IMR-90 (cell line): ENCODE measurements around the gene SLC25A38. TPM values are rescaled to one million over a fixed set of nuclear protein-coding genes. Genes with fewer than 3 reads are reported as not detected.

ENCODE experiments used
- ATAC-seq: fragments of 200-7000 bp; cut with Tn5 transposase; 2 replicates; pipeline ENCODE4 v1.9.1; 2020; ENCODE audit warnings: low read depth, mild to moderate bottlenecking, moderate library complexity
- BruUV-seq: library from RNA; stranded (reverse); fragments of 400-500 nt; replicated peaks from 2 replicates; lab custom pipeline; 2021; lab: Mats Ljungman, UMichigan
- CTCF ChIA-PET: fragments of 300-600 bp; formaldehyde crosslinking; extraction: SDS; loops from one replicate; lab custom pipeline; 2021; ENCODE audit warnings: antibody characterized with exemption; lab: Yijun Ruan, JAX
- POLR2A ChIA-PET: fragments of 300-600 bp; sonication (Branson Sonifier 250); formaldehyde crosslinking; loops from one replicate; lab custom pipeline; 2022; ENCODE audit warnings: antibody characterized with exemption; ENCODE audit not compliant: unreplicated experiment; lab: Charles Lee
- DNase-seq: peaks from one replicate; pipeline ENCODE4 v3.0.0; 2013
- H2AFZ ChIP-seq: replicated peaks from 2 replicates; pipeline ENCODE3; 2013; ENCODE audit warnings: low read length, mild to moderate bottlenecking; ENCODE audit not compliant: poor library complexity
- H2AK5ac ChIP-seq: 2 replicates; pipeline ENCODE4 v1.6.1; 2013; ENCODE audit warnings: low read depth, low read length, inconsistent platforms
- H2AK9ac ChIP-seq: replicated peaks from 2 replicates; pipeline ENCODE3; 2013; ENCODE audit warnings: mild to moderate bottlenecking, low read depth, low read length, moderate library complexity; ENCODE audit not compliant: poor library complexity
- H2BK120ac ChIP-seq: 2 replicates; pipeline ENCODE4 v1.6.1; 2013; ENCODE audit warnings: low read depth, low read length, inconsistent platforms
- H2BK15ac ChIP-seq: 3 replicates; pipeline ENCODE4 v1.6.1; 2013; ENCODE audit warnings: low read depth, low read length, inconsistent platforms
- H2BK20ac ChIP-seq: 2 replicates; pipeline ENCODE4 v1.6.1; 2013; ENCODE audit warnings: low read depth, mild to moderate bottlenecking, inconsistent platforms, low read length, moderate library complexity
- H2BK5ac ChIP-seq: 2 replicates; pipeline ENCODE4 v1.6.1; 2013; ENCODE audit warnings: mild to moderate bottlenecking, low read depth, low read length, inconsistent platforms; ENCODE audit not compliant: poor library complexity, severe bottlenecking
- H3K14ac ChIP-seq: replicated peaks from 2 replicates; pipeline ENCODE4 v1.6.1; 2013; ENCODE audit warnings: low read depth, low read length, inconsistent platforms
- H3K18ac ChIP-seq: 2 replicates; pipeline ENCODE4 v1.6.1; 2013; ENCODE audit warnings: low read depth, low read length, control low read depth
- H3K23ac ChIP-seq: 2 replicates; pipeline ENCODE4 v1.6.1; 2013; ENCODE audit warnings: low read depth, low read length, inconsistent platforms
- H3K27ac ChIP-seq: 2 replicates; pipeline ENCODE4 v1.5.1; 2013; ENCODE audit warnings: mild to moderate bottlenecking, control low read depth, low read length; ENCODE audit not compliant: insufficient read depth
- H3K27me3 ChIP-seq: 2 replicates; pipeline ENCODE4 v1.6.1; 2013; ENCODE audit warnings: low read length; ENCODE audit not compliant: control insufficient read depth, insufficient read depth
- H3K36me3 ChIP-seq: 2 replicates; pipeline ENCODE4 v1.6.1; 2013; ENCODE audit warnings: low read length, mixed read lengths; ENCODE audit not compliant: control insufficient read depth, insufficient read depth
- H3K4ac ChIP-seq: 2 replicates; pipeline ENCODE4 v1.6.1; 2013; ENCODE audit warnings: low read depth, low read length, inconsistent platforms
- H3K4me1 ChIP-seq: 2 replicates; pipeline ENCODE4 v1.6.1; 2013; ENCODE audit warnings: low read length, mixed read lengths; ENCODE audit not compliant: control insufficient read depth, insufficient read depth
- H3K4me2 ChIP-seq: 2 replicates; pipeline ENCODE4 v1.6.1; 2013; ENCODE audit warnings: low read depth, mild to moderate bottlenecking, control low read depth, low read length, moderate library complexity
- H3K4me3 ChIP-seq: 2 replicates; pipeline ENCODE4 v1.5.1; 2013; ENCODE audit warnings: low read depth, mild to moderate bottlenecking, control low read depth, low read length, moderate library complexity; ENCODE audit not compliant: insufficient read depth
- H3K56ac ChIP-seq: 2 replicates; pipeline ENCODE4 v1.6.1; 2013; ENCODE audit warnings: low read length, inconsistent platforms; ENCODE audit not compliant: insufficient read depth; ENCODE audit errors: extremely low read depth
- H3K79me1 ChIP-seq, 2 experiments: 2 replicates each; pipeline ENCODE4 v1.6.1; 2013; ENCODE audit warnings: low read length in 2 of 2, inconsistent platforms in 1 of 2, low read depth in 1 of 2
- H3K9ac ChIP-seq: 2 replicates; pipeline ENCODE4 v1.6.1; 2013; ENCODE audit warnings: low read depth, low read length, control low read depth
- H3K9me1 ChIP-seq: 2 replicates; pipeline ENCODE4 v1.6.1; 2013; ENCODE audit warnings: low read length, inconsistent platforms; ENCODE audit not compliant: insufficient read depth
- H3K9me3 ChIP-seq: 2 replicates; pipeline ENCODE4 v1.6.1; 2013; ENCODE audit warnings: low read length; ENCODE audit not compliant: control insufficient read depth, insufficient read depth
- H4K20me1 ChIP-seq: 2 replicates; pipeline ENCODE4 v1.6.1; 2013; ENCODE audit warnings: low read length, inconsistent platforms; ENCODE audit not compliant: insufficient read depth
- H4K5ac ChIP-seq: 2 replicates; pipeline ENCODE4 v1.6.1; 2013; ENCODE audit warnings: mild to moderate bottlenecking, low read depth, low read length, control low read depth
- H4K8ac ChIP-seq, 2 experiments: 2 replicates each; pipeline ENCODE4 v1.6.1; 2013; ENCODE audit warnings: low read depth in 2 of 2, low read length in 2 of 2, control low read depth in 1 of 2, inconsistent platforms in 1 of 2
- H4K91ac ChIP-seq: 2 replicates; pipeline ENCODE4 v1.6.1; 2013; ENCODE audit warnings: low read depth, low read length, inconsistent platforms; ENCODE audit not compliant: insufficient read depth
- CEBPB ChIP-seq: IDR thresholded peaks from 2 replicates; pipeline ENCODE4 v1.6.1; 2012; ENCODE audit warnings: low read depth, low read length, improper control_type of control experiment
- MAZ ChIP-seq: IDR thresholded peaks from 2 replicates; pipeline ENCODE4 v1.6.1; 2012; ENCODE audit warnings: low read depth, mild to moderate bottlenecking, low read length, improper control_type of control experiment, moderate library complexity, borderline replicate concordance
- MXI1 ChIP-seq: IDR thresholded peaks from 2 replicates; pipeline ENCODE4 v1.6.1; 2012; ENCODE audit warnings: low read depth, mild to moderate bottlenecking, low read length, moderate library complexity, borderline replicate concordance
- NFE2L2 ChIP-seq: fragments of 150-350 bp; IDR thresholded peaks from 2 replicates; pipeline ENCODE4 v1.6.1; 2016; ENCODE audit warnings: low read depth, mild to moderate bottlenecking, low read length
- WGBS, 2 experiments: methylation state at CpG; one replicate each; pipeline versions ENCODE4 v1.1.5 to v1.1.7; 2013; ENCODE audit warnings: missing lambda C conversion rate in 2 of 2; ENCODE audit not compliant: insufficient read length in 1 of 2; ENCODE audit errors: extremely low coverage in 2 of 2; 5-methylcytosine and 5-hydroxymethylcytosine counted together
- dilution Hi-C: fragments of 300-500 bp; cut with HindIII; formaldehyde crosslinking; loops from one replicate; pipeline ENCODE4 v1.14.3; 2018; ENCODE audit warnings: low sequenced_read_pairs; ENCODE audit not compliant: unreplicated experiment
- in situ Hi-C: fragments of 300-500 bp; cut with MboI; formaldehyde crosslinking; loops from 3 replicates; pipeline ENCODE4 v1.14.3; 2019; ENCODE audit warnings: low sequenced_read_pairs, inconsistent platforms, mixed read lengths
- intact Hi-C: fragments of 100-400 bp; cut with micrococcal nuclease; formaldehyde crosslinking; loops from 2 replicates; pipeline ENCODE4 v1.10.0; 2022
- polyA plus RNA-seq, 3 experiments: library from polyadenylated mRNA; depleted of rRNA; stranded (reverse); fragments of >200 nt; gene quantifications; 2 replicates each; pipeline ENCODE4 v1.2.3, GENCODE V29; 2012; ENCODE audit warnings: low replicate concordance in 1 of 3
- total RNA-seq: library from RNA; depleted of rRNA; stranded (reverse); fragments of >200 nt; gene quantifications from 2 replicates; pipeline ENCODE4 v1.2.3, GENCODE V29; 2012
- TF ChIP-seq, protein P1 (sequence below): fragments of 150-350 bp; IDR thresholded peaks from 2 replicates; pipeline ENCODE4 v1.6.1; 2016; ENCODE audit warnings: low read depth, mild to moderate bottlenecking, low read length, moderate library complexity, borderline replicate concordance

SLC25A38 gene
- total and polyA plus RNA-seq, 2 of the 4 experiments (the other 2 are of a cell fraction): 17.4 to 22.6 TPM

DNA sequence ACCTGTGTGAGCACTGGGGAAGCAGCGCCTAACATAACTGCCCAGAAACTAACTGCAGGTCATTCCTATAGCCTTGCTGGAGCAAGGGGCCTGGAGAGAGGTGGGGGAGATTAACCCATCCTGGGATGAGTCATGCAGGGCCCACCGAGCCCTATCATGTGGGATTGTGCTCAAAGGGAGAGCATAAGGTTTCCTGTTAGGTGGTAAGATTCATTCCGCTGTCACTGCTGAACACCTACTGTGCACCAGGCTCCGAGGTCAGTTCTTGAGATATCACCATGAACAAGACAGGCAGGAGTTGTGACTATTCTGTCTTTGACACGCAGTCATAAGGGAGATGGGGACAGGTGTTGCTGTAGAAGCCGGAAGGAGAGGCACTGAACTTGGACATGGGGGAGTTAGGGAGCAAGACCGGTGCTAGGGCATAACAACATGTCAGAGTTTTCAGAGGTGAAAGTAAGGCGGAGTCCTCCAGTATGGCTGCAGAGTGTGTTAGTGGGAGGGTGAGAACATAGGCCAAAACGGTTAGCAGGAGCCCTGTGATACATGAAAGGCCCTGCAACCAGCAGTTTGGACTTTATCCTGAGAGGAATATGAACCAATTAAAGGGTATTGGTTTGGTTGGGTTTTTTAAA lies 2.4 kb downstream of the SLC25A38 start:
- no TSS peak for BruUV-seq
- no peak overlapping the region for H2BK5ac ChIP-seq
- dilution Hi-C loops (no loop called here), intact Hi-C loops (no loop called here), in situ Hi-C loops (no loop called here)
- H3K56ac ChIP-seq: no peak overlapping the region
- H3K4me1 ChIP-seq: peaks cover 5% of the 10 kb centered on the region; the same call in 1 of the 2 replicates
- no peak overlapping the region for H2AK5ac ChIP-seq
- CTCF ChIA-PET: no interaction called here
- ATAC-seq (no peak), DNase-seq (no peak)
- H2AFZ ChIP-seq: no peak overlapping the region
- no peak overlapping the region for H2BK20ac ChIP-seq
- no peaks in the 10 kb centered on the region for H3K27me3 ChIP-seq
- no peak overlapping the region for H4K5ac ChIP-seq
- no peak overlapping the region for H2BK15ac ChIP-seq
- no peak overlapping the region for H3K18ac ChIP-seq
- H3K9me3 ChIP-seq: no peaks in the 10 kb centered on the region
- H3K36me3 ChIP-seq: peaks cover 4% of the 10 kb centered on the region; the same call in 1 of the 2 replicates
- WGBS, 2 experiments: 83% methylated on average over 5 of the region's 9 CpGs; no CpG with 5 or more reads in 1 of the 2 experiments
- H2BK120ac ChIP-seq: no peak overlapping the region
- H3K9ac ChIP-seq: no peak overlapping the region
- TF ChIP-seq MXI1 (no peak), NFE2L2 (no peak), CEBPB (no peak), MAZ (no peak)
- TF ChIP-seq, protein P1, sequence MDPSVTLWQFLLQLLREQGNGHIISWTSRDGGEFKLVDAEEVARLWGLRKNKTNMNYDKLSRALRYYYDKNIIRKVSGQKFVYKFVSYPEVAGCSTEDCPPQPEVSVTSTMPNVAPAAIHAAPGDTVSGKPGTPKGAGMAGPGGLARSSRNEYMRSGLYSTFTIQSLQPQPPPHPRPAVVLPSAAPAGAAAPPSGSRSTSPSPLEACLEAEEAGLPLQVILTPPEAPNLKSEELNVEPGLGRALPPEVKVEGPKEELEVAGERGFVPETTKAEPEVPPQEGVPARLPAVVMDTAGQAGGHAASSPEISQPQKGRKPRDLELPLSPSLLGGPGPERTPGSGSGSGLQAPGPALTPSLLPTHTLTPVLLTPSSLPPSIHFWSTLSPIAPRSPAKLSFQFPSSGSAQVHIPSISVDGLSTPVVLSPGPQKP: no peak
- H3K23ac ChIP-seq: no peak overlapping the region
- no peak overlapping the region; the same call in 1 of the 2 replicates for H3K4me2 ChIP-seq
- H3K79me1 ChIP-seq: peaks cover 23 to 64% of the 10 kb centered on the region in 2 experiments
- peaks cover 43% of the 10 kb centered on the region for H4K20me1 ChIP-seq
- POLR2A ChIA-PET: no interaction called here
- no peak overlapping the region for H3K4me3 ChIP-seq
- no peak overlapping the region for H4K91ac ChIP-seq
- H3K27ac ChIP-seq: no peak overlapping the region
- H3K4ac ChIP-seq: no peak overlapping the region
- no peak overlapping the region for H4K8ac ChIP-seq
- peaks cover 17% of the 10 kb centered on the region; the same call in 1 of the 2 replicates for H3K9me1 ChIP-seq
- H3K14ac ChIP-seq: no peak overlapping the region
- peak overlapping the region; percentile 5 for H2AK9ac ChIP-seq
